SK-N-SH (cell line): ENCODE results near the gene CCDC60.

Source experiments
- FOXM1 ChIP-seq: IDR thresholded peaks from 2 replicates; pipeline ENCODE4 v1.4.0; 2012; ENCODE audit warnings: low read depth, mild to moderate bottlenecking
- MXI1 ChIP-seq: IDR thresholded peaks from 2 replicates; pipeline ENCODE4 v1.6.1; 2012; ENCODE audit warnings: mild to moderate bottlenecking, low read depth, low read length, improper control_type of control experiment
- NFIC ChIP-seq: IDR thresholded peaks from 2 replicates; pipeline ENCODE4 v1.4.0; 2012; ENCODE audit warnings: borderline replicate concordance
- RAD21 ChIP-seq: IDR thresholded peaks from 2 replicates; pipeline ENCODE4 v1.6.1; 2012; ENCODE audit warnings: mild to moderate bottlenecking, low read length
- RXRA ChIP-seq: IDR thresholded peaks from 2 replicates; pipeline ENCODE4 v1.4.0; 2012; ENCODE audit warnings: low read depth, mild to moderate bottlenecking, borderline replicate concordance
- SMC3 ChIP-seq: IDR thresholded peaks from 2 replicates; pipeline ENCODE4 v1.6.1; 2012; ENCODE audit warnings: low read depth, low read length, improper control_type of control experiment
- YY1 ChIP-seq: IDR thresholded peaks from 2 replicates; pipeline ENCODE4 v1.4.0; 2012; ENCODE audit warnings: low read depth, mild to moderate bottlenecking
- TF ChIP-seq, protein P1 (sequence below): fragments of 200-600 bp; sonication (generic); IDR thresholded peaks from 2 replicates; pipeline ENCODE4 v1.6.1; 2017; ENCODE audit warnings: antibody characterized with exemption, mild to moderate bottlenecking, moderate library complexity
- TF ChIP-seq, protein P2 (sequence below): IDR thresholded peaks from 2 replicates; pipeline ENCODE4 v1.4.0; 2012; ENCODE audit warnings: low read depth
- TF ChIP-seq, protein P3 (sequence below): IDR thresholded peaks from 2 replicates; pipeline ENCODE4 v1.6.1; 2012; ENCODE audit warnings: mild to moderate bottlenecking, low read depth, low read length, moderate library complexity

DNA sequence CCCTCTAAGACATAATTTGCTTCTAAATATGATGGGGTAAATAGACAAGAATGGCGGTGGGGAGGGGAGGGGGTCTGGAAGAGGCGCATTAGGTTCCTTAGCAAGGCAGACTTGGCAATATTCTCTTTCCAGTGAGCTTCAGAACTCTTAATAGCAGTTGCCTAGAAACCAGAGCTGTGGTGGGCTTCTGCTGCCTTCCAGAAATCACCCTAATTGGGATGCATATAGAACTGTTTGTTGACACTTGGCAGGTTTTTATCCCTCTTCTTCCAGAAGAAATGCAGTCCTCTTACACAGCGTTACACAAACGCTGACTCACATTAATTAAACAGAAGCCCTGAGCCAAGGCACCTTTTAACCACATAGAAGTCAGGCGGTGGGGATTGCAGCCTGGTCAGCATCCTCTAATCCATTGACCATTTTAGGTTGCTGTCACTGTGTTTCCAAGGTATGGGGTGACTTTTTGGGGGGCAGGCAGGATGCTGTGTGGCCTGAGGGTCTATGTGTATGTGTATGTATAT, 114.1 kb downstream of the CCDC60 start:
- no peak for TF ChIP-seq MXI1
- TF ChIP-seq, protein P1, sequence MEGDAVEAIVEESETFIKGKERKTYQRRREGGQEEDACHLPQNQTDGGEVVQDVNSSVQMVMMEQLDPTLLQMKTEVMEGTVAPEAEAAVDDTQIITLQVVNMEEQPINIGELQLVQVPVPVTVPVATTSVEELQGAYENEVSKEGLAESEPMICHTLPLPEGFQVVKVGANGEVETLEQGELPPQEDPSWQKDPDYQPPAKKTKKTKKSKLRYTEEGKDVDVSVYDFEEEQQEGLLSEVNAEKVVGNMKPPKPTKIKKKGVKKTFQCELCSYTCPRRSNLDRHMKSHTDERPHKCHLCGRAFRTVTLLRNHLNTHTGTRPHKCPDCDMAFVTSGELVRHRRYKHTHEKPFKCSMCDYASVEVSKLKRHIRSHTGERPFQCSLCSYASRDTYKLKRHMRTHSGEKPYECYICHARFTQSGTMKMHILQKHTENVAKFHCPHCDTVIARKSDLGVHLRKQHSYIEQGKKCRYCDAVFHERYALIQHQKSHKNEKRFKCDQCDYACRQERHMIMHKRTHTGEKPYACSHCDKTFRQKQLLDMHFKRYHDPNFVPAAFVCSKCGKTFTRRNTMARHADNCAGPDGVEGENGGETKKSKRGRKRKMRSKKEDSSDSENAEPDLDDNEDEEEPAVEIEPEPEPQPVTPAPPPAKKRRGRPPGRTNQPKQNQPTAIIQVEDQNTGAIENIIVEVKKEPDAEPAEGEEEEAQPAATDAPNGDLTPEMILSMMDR = no peak
- no peak for TF ChIP-seq NFIC
- TF ChIP-seq, protein P2, sequence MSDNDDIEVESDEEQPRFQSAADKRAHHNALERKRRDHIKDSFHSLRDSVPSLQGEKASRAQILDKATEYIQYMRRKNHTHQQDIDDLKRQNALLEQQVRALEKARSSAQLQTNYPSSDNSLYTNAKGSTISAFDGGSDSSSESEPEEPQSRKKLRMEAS = no peak
- TF ChIP-seq SMC3 = no peak
- no peak for TF ChIP-seq FOXM1
- TF ChIP-seq YY1 = no peak
- no peak for TF ChIP-seq RXRA
- no peak for TF ChIP-seq RAD21
- TF ChIP-seq, protein P3, sequence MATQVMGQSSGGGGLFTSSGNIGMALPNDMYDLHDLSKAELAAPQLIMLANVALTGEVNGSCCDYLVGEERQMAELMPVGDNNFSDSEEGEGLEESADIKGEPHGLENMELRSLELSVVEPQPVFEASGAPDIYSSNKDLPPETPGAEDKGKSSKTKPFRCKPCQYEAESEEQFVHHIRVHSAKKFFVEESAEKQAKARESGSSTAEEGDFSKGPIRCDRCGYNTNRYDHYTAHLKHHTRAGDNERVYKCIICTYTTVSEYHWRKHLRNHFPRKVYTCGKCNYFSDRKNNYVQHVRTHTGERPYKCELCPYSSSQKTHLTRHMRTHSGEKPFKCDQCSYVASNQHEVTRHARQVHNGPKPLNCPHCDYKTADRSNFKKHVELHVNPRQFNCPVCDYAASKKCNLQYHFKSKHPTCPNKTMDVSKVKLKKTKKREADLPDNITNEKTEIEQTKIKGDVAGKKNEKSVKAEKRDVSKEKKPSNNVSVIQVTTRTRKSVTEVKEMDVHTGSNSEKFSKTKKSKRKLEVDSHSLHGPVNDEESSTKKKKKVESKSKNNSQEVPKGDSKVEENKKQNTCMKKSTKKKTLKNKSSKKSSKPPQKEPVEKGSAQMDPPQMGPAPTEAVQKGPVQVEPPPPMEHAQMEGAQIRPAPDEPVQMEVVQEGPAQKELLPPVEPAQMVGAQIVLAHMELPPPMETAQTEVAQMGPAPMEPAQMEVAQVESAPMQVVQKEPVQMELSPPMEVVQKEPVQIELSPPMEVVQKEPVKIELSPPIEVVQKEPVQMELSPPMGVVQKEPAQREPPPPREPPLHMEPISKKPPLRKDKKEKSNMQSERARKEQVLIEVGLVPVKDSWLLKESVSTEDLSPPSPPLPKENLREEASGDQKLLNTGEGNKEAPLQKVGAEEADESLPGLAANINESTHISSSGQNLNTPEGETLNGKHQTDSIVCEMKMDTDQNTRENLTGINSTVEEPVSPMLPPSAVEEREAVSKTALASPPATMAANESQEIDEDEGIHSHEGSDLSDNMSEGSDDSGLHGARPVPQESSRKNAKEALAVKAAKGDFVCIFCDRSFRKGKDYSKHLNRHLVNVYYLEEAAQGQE = no peak
